GM21529 (cell line): ENCODE data around the gene COG5.

Source experiments
- ATAC-seq: cut with Tn5 transposase; IDR thresholded peaks from one replicate; pipeline ENCODE4 v1.9.1; 2021; ENCODE audit not compliant: unreplicated experiment

Gene COG5

GRCh38 chr7:107464666-107465226 lies 99.0 kb downstream of the COG5 start:
- ATAC-seq: no peak

DNA sequence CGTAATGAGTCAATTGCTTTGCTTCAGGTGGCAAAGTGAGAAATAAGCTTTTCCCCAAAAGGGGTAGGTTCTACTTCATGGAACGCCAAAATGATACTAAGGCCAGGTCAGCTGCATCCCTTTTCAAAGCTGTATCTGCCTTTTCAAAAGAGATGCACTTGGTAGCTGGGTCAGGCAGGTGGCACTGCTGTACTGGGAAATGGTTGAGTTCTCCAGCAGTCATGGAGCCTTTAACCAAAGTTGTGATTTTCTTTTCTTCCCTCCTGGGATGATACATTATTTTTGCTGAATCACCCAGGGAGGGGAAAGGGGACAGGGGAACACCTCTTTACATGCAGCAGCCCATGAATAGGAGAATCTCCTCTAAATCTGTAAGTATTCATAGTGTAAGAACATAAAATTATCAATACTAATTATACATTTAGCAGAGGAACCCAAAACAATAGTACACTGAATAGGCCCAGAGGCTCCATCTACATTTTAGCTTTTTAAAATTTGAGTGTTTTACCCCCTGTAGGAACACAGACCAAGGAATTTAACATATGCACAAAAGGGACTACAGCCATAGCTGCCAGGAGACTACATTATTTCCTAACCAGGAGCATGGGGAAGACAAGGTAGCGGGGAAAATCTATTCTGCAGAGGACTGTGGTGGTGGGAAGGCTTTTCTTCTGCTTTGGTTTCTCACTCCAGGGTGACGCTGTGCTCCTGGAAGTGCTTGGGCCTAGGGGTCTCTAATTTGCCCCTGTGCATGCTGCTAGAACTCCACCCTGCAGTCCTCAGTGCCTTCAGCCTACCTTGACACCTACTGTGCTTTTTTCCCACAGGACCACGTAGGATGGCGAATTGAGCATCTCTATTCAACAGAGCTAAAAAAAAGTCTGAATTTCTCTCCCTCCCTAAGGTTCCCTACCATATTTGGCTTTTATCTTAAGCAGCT lies 100.3 kb downstream of the COG5 start:
- peak; percentile 79 for ATAC-seq

- ATAC-seq: no peak
Observed at GRCh38 chr7:107461938-107462533, 101.7 kb downstream of the COG5 start.

DNA sequence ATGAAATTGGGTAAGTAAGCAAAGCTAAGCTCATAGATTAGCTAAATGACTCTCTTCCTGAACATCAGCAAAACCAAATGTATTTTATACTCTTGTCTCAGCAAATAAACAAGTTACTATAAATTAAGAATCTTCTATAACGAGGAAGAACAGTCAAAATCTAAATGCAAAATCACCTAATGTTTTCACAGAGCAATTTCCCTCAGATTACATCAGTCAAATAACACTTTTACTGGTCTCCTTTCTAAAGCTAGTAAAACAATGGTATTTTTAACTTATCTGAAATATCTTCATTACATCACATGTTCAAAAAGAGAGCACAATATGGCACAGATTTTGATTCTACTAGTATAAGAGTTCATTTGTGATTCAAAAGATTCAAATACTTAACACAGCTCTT lies 110.3 kb downstream of the COG5 start:
- ATAC-seq: no peak

DNA sequence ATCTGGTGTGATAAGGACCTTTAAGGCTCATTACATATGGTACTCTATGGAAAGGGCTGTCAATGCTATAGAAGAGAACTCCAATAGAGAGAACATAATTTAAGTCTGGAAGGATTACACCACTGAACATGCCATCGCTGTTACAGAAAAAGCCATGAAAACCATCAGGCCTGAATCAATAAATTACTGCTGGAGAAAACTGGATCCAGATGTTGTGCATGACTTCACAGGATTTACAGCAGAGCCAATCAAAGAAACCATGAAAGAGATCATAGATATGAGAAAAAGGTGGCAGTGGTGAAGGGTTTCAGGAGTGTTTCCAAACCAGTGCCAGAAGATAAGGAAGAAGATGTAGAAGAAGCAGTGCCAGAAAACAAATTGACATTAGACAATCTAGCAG lies 112.8 kb downstream of the COG5 start:
- no peak for ATAC-seq

DNA sequence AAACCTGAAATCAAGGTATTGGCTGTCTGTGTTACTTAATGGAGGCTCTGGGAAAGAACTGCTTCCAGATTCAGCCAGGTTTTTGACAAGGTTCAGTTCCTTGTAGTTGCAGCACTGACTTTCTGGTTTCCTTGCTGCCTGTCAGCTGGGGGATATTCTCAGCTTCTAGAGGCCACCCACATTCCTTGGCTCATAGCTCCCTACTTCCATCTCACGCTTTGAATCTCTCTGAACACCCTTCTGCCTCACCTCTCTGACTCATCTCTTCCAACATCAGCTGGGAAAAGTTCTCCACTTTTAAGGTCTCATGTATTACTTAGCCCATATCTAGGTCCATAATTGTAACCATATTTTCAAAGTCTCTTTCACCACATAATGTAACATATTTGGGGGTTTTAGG lies 116.7 kb downstream of the COG5 start:
- no peak for ATAC-seq

DNA sequence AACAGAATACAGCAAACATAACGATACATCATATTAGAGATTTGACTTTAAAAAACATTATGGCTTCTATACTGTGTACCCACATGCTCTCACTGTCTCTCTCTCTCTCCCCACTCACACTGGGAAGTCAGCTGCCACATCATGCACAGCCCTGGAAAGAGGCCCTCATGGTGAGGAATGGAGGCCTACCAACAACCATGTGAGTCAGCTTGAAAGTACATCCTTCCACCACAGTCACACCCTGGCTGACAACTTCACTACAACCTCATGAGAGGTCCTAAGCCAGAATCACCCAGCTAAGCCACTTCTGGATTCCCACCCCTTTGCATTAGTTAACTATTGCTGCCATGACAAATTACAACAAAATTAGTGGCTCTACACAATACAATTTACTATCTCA lies 117.2 kb downstream of the COG5 start:
- ATAC-seq: no peak

- ATAC-seq: no peak
Observed at GRCh38 chr7:107442678-107443077, 121.0 kb downstream of the COG5 start.

DNA sequence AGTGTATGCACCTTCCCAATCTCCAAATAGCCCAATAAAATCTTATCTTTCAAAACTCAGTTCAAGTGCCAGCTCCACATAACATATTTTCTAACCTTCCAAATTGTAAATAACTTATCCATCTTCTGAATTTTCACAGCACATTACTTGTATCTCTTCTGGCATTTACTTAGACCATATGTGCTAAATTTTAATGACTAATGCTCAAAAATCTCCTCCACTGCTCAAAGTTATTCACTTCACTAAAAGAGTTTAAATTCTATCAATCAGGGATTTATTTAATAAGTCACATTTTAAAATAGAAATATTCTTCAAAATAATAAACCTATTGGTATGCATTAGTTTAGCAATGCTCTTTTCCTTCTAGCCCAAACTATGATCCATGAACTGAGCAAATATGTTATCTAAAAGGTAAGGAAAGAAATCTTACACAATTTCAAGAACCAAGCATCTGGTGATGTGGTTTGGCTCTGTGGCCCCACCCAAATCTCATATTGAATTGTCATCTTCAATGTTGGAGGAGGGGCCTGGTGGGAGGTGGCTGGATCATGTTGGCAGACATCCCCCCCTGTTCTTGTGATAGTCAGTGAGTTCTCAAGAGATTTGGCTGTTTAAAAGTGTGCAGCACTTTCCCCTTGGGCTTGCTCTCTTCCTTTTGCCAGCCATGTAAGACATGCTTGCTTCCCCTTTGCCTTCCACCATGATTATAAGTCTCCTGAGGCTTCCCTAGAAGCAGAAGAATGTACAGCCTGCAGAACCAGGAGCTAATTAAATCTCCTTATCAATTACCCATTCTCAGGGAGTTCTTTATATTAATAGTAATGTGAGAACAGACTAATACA lies 121.9 kb downstream of the COG5 start:
- ATAC-seq: no peak

DNA sequence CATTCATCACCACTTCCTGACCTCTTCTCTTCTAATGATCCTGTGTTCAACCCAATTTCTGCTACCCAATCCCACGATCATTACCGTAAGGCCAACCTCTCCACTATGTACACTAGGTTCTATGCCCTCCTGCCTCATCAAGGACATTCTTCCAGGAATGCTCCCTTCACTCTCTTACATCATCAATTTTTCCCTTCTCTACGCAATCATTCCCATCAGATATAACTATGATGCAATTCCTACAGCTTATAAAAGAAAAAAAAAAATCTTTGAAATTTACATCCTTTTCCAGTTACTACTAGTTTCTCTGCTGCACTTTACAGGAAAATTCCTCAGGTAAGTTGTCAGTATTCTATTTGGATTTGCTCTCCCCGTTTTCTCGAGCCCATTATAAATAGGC lies 124.7 kb downstream of the COG5 start:
- ATAC-seq: no peak

GRCh38 chr7:107435749-107436148 lies 128.0 kb downstream of the COG5 start:
- no peak for ATAC-seq

DNA sequence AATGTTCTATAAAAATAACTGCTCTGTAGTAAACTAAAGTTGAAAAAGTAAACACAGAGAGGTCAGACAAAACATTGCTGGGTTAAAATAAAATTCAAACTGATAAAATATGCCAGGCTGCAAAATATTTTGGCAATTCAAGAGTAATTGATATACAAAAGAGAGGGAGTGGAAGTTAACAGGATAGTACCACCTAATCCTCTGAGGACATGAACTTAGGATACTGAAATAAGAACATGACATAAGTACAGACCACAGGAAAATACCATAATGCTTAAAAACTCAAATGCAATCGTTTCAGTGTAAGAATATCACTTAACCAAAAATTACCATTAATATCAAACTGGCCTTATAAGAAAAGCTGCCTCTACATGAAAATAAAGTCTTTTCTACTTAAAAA lies 131.5 kb downstream of the COG5 start:
- no peak for ATAC-seq

DNA sequence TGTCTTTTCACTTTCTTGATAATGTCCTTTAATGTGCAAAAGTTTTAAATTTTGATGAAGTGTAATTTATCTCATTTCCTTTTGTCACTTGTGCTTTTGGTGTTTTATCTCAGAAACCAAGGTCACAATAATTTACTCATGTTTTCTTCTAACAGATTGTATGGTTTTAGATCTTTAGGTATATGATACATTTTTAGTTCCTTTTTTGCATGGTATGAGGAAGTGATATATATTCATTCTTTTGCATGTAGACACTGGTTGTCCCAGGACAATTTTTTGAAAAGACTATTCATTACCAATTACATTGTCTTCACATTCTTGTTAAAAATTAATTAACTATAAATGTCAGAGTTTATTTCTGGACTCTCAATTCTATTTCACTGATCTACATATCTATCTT lies 133.7 kb downstream of the COG5 start:
- ATAC-seq: no peak

DNA sequence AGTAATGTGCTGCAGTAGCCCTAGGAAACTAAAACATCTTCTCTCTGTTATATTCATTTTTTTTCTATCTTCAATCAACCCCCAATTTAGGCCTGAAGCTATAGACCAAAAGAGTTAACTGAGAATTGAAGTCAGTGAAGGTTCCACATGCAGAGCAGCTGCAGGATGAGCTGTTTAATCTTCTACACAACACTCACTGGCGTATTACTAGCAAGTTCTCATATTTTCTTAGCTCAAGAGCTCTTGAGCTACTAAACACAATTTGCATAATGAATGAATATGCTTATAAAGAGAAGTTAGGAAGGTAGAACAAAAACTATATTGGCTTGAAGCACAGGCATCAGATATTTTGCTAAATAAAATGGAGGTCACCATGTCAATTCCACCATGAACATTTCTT lies 135.1 kb downstream of the COG5 start:
- ATAC-seq: no peak

DNA sequence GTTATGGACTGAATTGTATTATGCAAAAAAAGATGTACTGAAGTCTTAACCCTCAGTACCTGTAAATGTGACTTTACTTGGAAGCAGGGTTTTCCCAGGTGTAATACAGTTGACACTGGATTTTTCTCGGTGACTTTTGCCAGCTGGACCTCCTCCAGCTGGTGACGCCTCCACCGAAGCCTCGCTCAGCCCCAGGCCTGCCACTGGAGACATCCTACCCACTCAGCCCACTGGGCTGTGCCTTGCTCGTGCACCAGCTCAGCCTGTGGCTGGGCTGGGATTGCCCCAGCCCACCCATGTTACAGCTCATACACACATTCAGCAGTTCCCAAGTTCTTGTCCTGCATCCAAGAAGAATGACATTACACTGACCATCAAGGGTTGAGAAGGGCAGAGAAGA lies 136.3 kb downstream of the COG5 start:
- ATAC-seq: no peak

DNA sequence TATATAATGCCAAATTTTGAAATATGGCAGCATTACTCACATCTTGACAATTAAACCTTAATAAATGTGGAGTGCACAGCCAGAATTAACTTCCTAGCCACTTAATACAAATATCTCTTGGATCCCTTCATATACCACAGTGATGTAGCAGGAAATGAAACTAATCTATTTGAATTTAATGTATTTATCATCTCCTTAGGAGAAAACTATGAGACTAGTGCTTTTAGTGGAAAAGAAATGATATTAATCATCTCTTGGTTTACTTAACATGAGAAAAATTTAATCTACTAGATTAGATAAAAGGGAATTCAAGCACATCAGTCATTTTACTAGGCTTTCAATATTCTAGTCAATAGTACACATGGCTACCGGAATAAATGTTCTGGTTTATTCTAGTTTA lies 149.5 kb downstream of the COG5 start:
- ATAC-seq: no peak

DNA sequence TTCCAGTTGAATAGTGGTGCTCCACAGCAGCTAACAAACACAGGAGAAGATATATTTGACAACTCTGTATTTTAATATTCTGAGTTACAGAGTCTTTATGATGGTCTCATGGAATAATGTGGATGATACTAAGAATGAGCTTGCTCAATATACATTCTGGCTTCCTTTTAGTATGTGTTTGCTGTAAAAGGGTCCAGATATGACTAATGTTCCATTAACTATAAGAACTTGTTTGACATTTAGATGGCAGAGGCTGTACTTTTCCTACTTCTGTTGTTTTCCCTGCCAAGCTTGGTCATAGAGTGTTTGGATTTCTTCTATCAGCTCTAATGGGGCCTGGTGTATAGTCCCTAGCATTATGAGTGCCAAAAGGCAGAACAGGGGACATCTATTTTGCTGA lies 155.4 kb downstream of the COG5 start:
- ATAC-seq: no peak

DNA sequence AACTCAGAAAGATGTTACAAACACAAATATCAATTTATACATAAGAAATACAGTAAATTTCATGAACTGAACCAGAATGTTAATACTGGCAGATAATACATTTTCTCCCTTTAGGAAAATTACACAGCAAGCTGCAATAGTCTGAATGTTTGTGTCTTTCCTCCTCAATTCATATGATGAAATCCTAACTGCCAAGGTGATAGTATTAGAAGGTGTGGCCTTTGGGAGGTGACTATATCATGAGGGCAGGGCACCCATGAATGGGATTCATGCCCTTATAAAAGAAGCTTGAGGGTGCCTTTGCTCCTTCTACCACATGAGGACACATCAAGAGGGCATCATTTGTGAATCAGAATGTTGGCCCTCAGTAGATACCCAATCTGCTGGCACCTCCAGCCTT lies 158.2 kb downstream of the COG5 start:
- ATAC-seq: no peak

DNA sequence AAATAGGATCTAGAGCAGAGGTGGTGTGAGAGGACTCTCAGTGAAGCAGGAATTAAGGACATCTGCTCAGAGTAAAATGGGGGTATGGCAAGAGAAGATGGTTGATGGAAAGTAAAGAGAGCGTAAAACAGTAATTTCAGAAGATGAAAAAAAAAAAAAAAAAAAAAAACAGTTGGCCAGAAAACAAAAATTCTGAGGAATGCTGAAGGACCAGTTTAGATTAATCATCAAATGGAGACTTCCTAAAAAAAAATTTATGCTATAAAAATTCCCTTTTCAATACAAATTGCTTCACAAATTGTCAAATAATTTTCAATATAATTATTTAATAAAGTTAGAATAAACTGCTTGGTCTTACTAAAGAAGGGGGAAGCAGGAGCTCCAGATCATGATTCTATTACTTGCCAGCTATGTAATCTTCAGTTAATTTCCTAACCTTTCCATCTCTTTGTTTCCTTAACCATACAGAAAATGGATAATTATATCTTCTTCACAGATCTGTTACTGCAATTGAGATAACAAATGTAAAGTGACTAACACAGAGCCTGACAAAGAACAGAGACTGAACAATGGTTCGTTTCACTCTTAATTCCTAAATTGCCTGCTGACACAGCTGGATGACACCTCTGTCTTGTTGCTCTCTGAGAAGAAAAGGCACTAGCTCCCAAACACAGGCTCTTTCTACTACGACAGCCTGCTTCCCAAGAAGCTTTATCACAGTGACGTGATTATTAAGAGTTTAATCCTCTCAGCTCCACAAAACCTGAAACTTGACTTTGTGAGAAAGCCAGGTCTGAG lies 158.8 kb downstream of the COG5 start:
- ATAC-seq: no peak

- ATAC-seq: no peak
Observed at GRCh38 chr7:107398161-107398560, 165.6 kb downstream of the COG5 start.

DNA sequence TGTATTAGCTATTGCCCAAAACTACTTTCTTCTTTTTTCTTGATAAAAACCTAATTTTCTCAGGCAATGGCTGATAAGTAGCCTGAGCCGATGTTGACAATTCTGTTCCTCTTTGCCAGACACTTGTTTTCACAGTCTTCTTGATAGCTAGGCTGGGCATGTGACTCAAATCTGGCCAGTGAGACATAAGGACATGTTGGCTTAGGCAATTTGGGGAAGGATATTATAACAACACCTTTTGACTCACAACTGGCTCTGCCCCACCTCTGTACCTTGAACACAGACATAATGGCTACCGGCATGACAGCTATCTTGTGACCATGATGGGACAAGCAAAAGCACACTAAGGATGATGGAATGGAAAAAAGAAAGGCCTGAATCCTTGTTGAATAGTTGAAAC lies 166.7 kb downstream of the COG5 start:
- ATAC-seq: no peak
